ENCODE measurements around the gene BCAR1. TPM values are rescaled to one million over a fixed set of nuclear protein-coding genes. Genes with fewer than 3 reads are reported as not detected.
"Not testable (repeated sequence)": the region's sequence is repeated elsewhere in the genome, so short reads cannot be mapped to it uniquely, and the experiment has no call there.

The BCAR1 gene
- total RNA-seq, 1 donor, result 75.3 TPM

DNA sequence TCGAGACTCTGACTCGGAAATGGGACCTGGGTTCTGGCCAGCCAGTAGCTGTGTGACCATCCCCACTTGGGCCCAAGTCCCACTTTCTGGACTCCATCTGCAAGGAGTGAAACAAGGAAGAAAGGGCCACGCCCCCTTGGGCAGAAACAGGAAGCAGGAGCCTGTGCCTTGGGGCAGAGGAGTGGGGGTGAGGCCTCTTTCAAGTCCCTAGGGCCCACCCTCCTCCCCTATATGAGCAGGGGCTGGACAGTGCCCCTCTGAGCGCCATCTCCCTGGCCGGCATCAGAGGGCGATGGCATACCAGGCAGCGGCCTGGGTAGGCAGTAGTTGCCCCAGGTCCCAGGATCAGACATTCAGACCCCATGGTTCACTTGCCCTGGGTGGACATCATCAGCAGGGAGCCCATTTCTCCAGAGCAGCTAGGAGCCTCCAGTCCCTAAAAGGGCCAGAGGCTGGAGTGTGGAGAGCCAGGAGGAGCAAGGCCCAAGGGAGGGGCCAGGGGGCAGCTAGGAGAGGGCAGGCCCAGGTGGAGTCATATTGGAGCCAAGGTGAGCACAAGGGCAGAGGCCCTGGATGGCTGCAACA lies 7.1 kb downstream of the BCAR1 start:
- Histone ChIP-seq H3K27me3 (ENCODE audit: insufficient read depth, low read length) (no peaks in the 10 kb centered on the region), H3K4me1 (ENCODE audit: insufficient read depth, low read length) (peaks cover 68% of the 10 kb centered on the region), H2AFZ (ENCODE audit: low read length) (no peak overlapping the region), H3K79me2 (ENCODE audit: insufficient read depth, low read length) (peaks cover 96% of the 10 kb centered on the region), H3K4me2 (ENCODE audit: insufficient read depth, low read length) (peak overlapping the region; percentile 72), H3K36me3 (ENCODE audit: insufficient read depth, low read length) (peaks cover 51% of the 10 kb centered on the region), H3K9me3 (ENCODE audit: low read depth, low read length) (no peaks in the 10 kb centered on the region), H3K27ac (ENCODE audit: low read depth, low read length) (peak overlapping the region; percentile 99), H4K20me1 (ENCODE audit: insufficient read depth, low read length) (peaks cover 44% of the 10 kb centered on the region), H3K4me3 (ENCODE audit: insufficient read depth, low read length) (peak overlapping the region; percentile 24)
- TF ChIP-seq, protein P1, sequence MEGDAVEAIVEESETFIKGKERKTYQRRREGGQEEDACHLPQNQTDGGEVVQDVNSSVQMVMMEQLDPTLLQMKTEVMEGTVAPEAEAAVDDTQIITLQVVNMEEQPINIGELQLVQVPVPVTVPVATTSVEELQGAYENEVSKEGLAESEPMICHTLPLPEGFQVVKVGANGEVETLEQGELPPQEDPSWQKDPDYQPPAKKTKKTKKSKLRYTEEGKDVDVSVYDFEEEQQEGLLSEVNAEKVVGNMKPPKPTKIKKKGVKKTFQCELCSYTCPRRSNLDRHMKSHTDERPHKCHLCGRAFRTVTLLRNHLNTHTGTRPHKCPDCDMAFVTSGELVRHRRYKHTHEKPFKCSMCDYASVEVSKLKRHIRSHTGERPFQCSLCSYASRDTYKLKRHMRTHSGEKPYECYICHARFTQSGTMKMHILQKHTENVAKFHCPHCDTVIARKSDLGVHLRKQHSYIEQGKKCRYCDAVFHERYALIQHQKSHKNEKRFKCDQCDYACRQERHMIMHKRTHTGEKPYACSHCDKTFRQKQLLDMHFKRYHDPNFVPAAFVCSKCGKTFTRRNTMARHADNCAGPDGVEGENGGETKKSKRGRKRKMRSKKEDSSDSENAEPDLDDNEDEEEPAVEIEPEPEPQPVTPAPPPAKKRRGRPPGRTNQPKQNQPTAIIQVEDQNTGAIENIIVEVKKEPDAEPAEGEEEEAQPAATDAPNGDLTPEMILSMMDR (IDR thresholded peaks at IDR 0.05; ENCODE audit: extremely low read depth, low read depth, low read length), result no peak
- peak; percentile 94 for DNase-seq (ENCODE audit: insufficient read length, low spot score, missing footprints)

GRCh38 chr16:75243667-75244224 lies 7.7 kb downstream of the BCAR1 start:
- no peak for DNase-seq (ENCODE audit: insufficient read length, low spot score, missing footprints)
- no peak overlapping the region for H2AFZ ChIP-seq (ENCODE audit: low read length)
- H3K4me2 ChIP-seq (ENCODE audit: insufficient read depth, low read length), result peak overlapping the region; percentile 72
- peaks cover 51% of the 10 kb centered on the region for H3K36me3 ChIP-seq (ENCODE audit: insufficient read depth, low read length)
- peaks cover 96% of the 10 kb centered on the region for H3K79me2 ChIP-seq (ENCODE audit: insufficient read depth, low read length)
- H3K9me3 ChIP-seq (ENCODE audit: low read depth, low read length), result no peaks in the 10 kb centered on the region
- peaks cover 38% of the 10 kb centered on the region for H4K20me1 ChIP-seq (ENCODE audit: insufficient read depth, low read length)
- TF ChIP-seq, protein P1 (IDR thresholded peaks at IDR 0.05; ENCODE audit: extremely low read depth, low read depth, low read length), result no peak
- no peaks in the 10 kb centered on the region for H3K27me3 ChIP-seq (ENCODE audit: insufficient read depth, low read length)
- H3K4me3 ChIP-seq (ENCODE audit: insufficient read depth, low read length), result peak overlapping the region; percentile 10
- H3K27ac ChIP-seq (ENCODE audit: low read depth, low read length), result peak overlapping the region; percentile 99
- peaks cover 68% of the 10 kb centered on the region for H3K4me1 ChIP-seq (ENCODE audit: insufficient read depth, low read length)

DNA sequence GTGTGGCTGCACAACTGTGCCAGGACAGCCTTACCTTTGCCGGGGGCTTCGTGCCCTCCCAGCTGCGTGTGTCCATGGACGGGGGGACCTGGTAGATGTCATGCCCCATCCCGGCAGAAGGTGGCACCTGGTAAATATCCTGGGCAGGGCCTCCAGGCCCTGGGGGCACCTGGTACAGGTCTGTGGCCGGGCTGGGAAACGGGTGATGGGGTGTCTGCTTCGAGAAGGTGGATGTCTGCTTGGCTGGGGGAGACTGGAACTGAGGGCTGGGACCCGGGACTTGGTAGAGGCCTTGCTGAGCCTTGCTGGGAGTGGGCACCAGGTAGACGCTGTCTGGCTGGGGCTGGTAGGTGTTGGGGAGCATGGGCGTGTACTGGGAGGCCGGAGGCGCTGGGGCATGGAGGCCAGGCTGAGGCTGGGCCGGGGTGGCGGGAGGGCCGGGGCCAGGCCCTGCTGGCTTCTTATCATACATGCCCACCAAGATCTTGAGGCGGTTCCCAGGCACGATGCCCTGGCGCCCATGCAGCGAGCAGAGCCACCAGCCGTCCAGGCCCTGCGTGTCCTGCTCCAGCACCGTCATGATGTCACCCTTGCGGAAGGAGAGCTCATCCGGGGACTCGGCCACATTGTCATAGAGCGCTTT lies 8.9 kb downstream of the BCAR1 start:
- H4K20me1 ChIP-seq (ENCODE audit: insufficient read depth, low read length), result peaks cover 35% of the 10 kb centered on the region
- not testable (repeated sequence) for H3K4me2 ChIP-seq (ENCODE audit: insufficient read depth, low read length); H3K9me3 ChIP-seq (ENCODE audit: low read depth, low read length); H3K4me3 ChIP-seq (ENCODE audit: insufficient read depth, low read length); DNase-seq (ENCODE audit: insufficient read length, low spot score, missing footprints); H3K27me3 ChIP-seq (ENCODE audit: insufficient read depth, low read length); H2AFZ ChIP-seq (ENCODE audit: low read length)
- H3K4me1 ChIP-seq (ENCODE audit: insufficient read depth, low read length), result peaks cover 66% of the 10 kb centered on the region
- peaks cover 96% of the 10 kb centered on the region for H3K79me2 ChIP-seq (ENCODE audit: insufficient read depth, low read length)
- H3K36me3 ChIP-seq (ENCODE audit: insufficient read depth, low read length), result peaks cover 53% of the 10 kb centered on the region
- H3K27ac ChIP-seq (ENCODE audit: low read depth, low read length), result peak overlapping the region; percentile 99

- Histone ChIP-seq H3K4me1 (ENCODE audit: insufficient read depth, low read length) (peaks cover 60% of the 10 kb centered on the region), H2AFZ (ENCODE audit: low read length) (no peak overlapping the region), H3K36me3 (ENCODE audit: insufficient read depth, low read length) (peaks cover 54% of the 10 kb centered on the region), H3K27ac (ENCODE audit: low read depth, low read length) (peak overlapping the region; percentile 48), H3K79me2 (ENCODE audit: insufficient read depth, low read length) (peaks cover 96% of the 10 kb centered on the region), H4K20me1 (ENCODE audit: insufficient read depth, low read length) (peaks cover 35% of the 10 kb centered on the region), H3K4me3 (ENCODE audit: insufficient read depth, low read length) (no peak overlapping the region), H3K9me3 (ENCODE audit: low read depth, low read length) (no peaks in the 10 kb centered on the region), H3K27me3 (ENCODE audit: insufficient read depth, low read length) (no peaks in the 10 kb centered on the region), H3K4me2 (ENCODE audit: insufficient read depth, low read length) (no peak overlapping the region)
- TF ChIP-seq, protein P1 (IDR thresholded peaks at IDR 0.05; ENCODE audit: extremely low read depth, low read depth, low read length), result no peak
- no peak for DNase-seq (ENCODE audit: insufficient read length, low spot score, missing footprints)
These were observed 9.5 kb downstream of the BCAR1 start for GRCh38 chr16:75241955-75242354.
